Vagina (tissue), 2 donors: ENCODE results near the gene C6. TPM values are rescaled to one million over a fixed set of nuclear protein-coding genes. Genes with fewer than 3 reads are reported as not detected.

Experiments
- DNase-seq, 2 donors: peaks; one replicate each; pipeline ENCODE4 v3.0.0-alpha.2; 2017; ENCODE audit errors: extremely low spot score in 2 of 2
- H3K27ac ChIP-seq: fragments of 200-600 bp; sonication (generic); one replicate; pipeline ENCODE4 v1.5.1; 2019
- H3K27me3 ChIP-seq: fragments of 200-600 bp; sonication (generic); one replicate; pipeline ENCODE4 v1.5.1; 2019
- H3K36me3 ChIP-seq, 2 donors: fragments of 200-600 bp; sonication (generic); one replicate each; pipeline ENCODE4 v1.5.1; 2017 to 2019
- H3K4me1 ChIP-seq: fragments of 200-600 bp; sonication (generic); one replicate; pipeline ENCODE4 v1.5.1; 2019
- H3K4me3 ChIP-seq, 2 donors: fragments of 200-600 bp; sonication (generic); 1 replicate in 1 of 2; 2 replicates in 1 of 2; pipeline ENCODE4 v1.5.1; 2016 to 2019
- H3K9me3 ChIP-seq: fragments of 200-600 bp; sonication (generic); one replicate; pipeline ENCODE4 v1.5.1; 2019
- CTCF ChIP-seq, 3 experiments: fragments of 450-650 bp in 2 of 3; fragments of 200-600 bp in 1 of 3; sonication (generic) in 1 of 3; IDR thresholded peaks; one replicate each; pipeline ENCODE4 v1.5.1; 2017 to 2019; ENCODE audit warnings: antibody characterized with exemption in 3 of 3, mild to moderate bottlenecking in 2 of 3, moderate library complexity in 2 of 3
- POLR2A ChIP-seq, 2 donors: fragments of 450-650 bp; IDR thresholded peaks; one replicate each; pipeline ENCODE4 v1.6.1; 2017; ENCODE audit warnings: antibody characterized with exemption in 2 of 2, mild to moderate bottlenecking in 2 of 2, moderate library complexity in 2 of 2
- POLR2AphosphoS5 ChIP-seq, 2 donors: sonication (generic); formaldehyde crosslinking; IDR thresholded peaks; one replicate each; pipeline ENCODE4 v1.9.0; 2017; ENCODE audit warnings: antibody characterized with exemption in 2 of 2, mild to moderate bottlenecking in 2 of 2, low read depth in 1 of 2; ENCODE audit not compliant: insufficient read depth in 1 of 2
- intact Hi-C: fragments of 100-400 bp; cut with DNase I; formaldehyde crosslinking; loops from one replicate; pipeline ENCODE4 v1.15.1; 2023
- total RNA-seq: library from RNA; depleted of rRNA; stranded (reverse); fragments of >200 nt; gene quantifications from one replicate; pipeline ENCODE4 v1.2.3, GENCODE V29; 2016

The C6 gene
- total RNA-seq, 1 donor from 2014 or later, result 2.0 TPM

- Histone ChIP-seq H3K27ac (no peak overlapping the region), H3K4me1 (no peaks in the 10 kb centered on the region), H3K4me3 (no peak overlapping the region), H3K36me3 (no peaks in the 10 kb centered on the region), H3K9me3 (no peaks in the 10 kb centered on the region), H3K27me3 (no peaks in the 10 kb centered on the region)
- TF ChIP-seq POLR2A (IDR thresholded peaks at IDR 0.05), result no peak
- TF ChIP-seq CTCF (IDR thresholded peaks at IDR 0.05), result no peak
- no peak for TF ChIP-seq POLR2AphosphoS5 (IDR thresholded peaks at IDR 0.05; ENCODE audit: insufficient read depth in 1 of 2, low read depth in 1 of 2)
- intact Hi-C loops, result no loop called here
- DNase-seq, result no peak
These were observed 33.8 kb upstream of the C6 start for GRCh38 chr5:41247135-41247534.

GRCh38 chr5:41246376-41246775 is 33.0 kb upstream of the C6 start:
- DNase-seq, result no peak
- no peaks in the 10 kb centered on the region for H3K27me3 ChIP-seq
- TF ChIP-seq POLR2A (IDR thresholded peaks at IDR 0.05) (no peak), CTCF (IDR thresholded peaks at IDR 0.05) (no peak)
- no peak overlapping the region for H3K27ac ChIP-seq
- intact Hi-C loops, result no loop called here
- no peaks in the 10 kb centered on the region for H3K4me1 ChIP-seq
- H3K4me3 ChIP-seq, result no peak overlapping the region
- H3K36me3 ChIP-seq, result no peaks in the 10 kb centered on the region
- no peaks in the 10 kb centered on the region for H3K9me3 ChIP-seq

GRCh38 chr5:41243558-41243957 is 30.2 kb upstream of the C6 start:
- H3K9me3 ChIP-seq, result no peaks in the 10 kb centered on the region
- H3K27me3 ChIP-seq, result no peaks in the 10 kb centered on the region
- no peaks in the 10 kb centered on the region for H3K36me3 ChIP-seq
- H3K4me3 ChIP-seq, result no peak overlapping the region
- H3K4me1 ChIP-seq, result no peaks in the 10 kb centered on the region
- DNase-seq, result no peak
- TF ChIP-seq CTCF (IDR thresholded peaks at IDR 0.05) (no peak), POLR2A (IDR thresholded peaks at IDR 0.05) (no peak), POLR2AphosphoS5 (IDR thresholded peaks at IDR 0.05; ENCODE audit: insufficient read depth in 1 of 2, low read depth in 1 of 2) (no peak)
- intact Hi-C loops, result no loop called here
- H3K27ac ChIP-seq, result no peak overlapping the region

- H3K36me3 ChIP-seq, result no peaks in the 10 kb centered on the region
- intact Hi-C loops, result no loop called here
- no peaks in the 10 kb centered on the region for H3K27me3 ChIP-seq
- H3K9me3 ChIP-seq, result no peaks in the 10 kb centered on the region
- no peak for DNase-seq
- H3K4me1 ChIP-seq, result no peaks in the 10 kb centered on the region
- H3K27ac ChIP-seq, result no peak overlapping the region
- no peak overlapping the region for H3K4me3 ChIP-seq
- no peak for TF ChIP-seq POLR2A (IDR thresholded peaks at IDR 0.05)
- no peak for TF ChIP-seq CTCF (IDR thresholded peaks at IDR 0.05)
- no peak for TF ChIP-seq POLR2AphosphoS5 (IDR thresholded peaks at IDR 0.05; ENCODE audit: insufficient read depth in 1 of 2, low read depth in 1 of 2)
These were observed 27.7 kb upstream of the C6 start for GRCh38 chr5:41240985-41241384.

- TF ChIP-seq POLR2A (IDR thresholded peaks at IDR 0.05), result no peak
- no peak for TF ChIP-seq POLR2AphosphoS5 (IDR thresholded peaks at IDR 0.05; ENCODE audit: insufficient read depth in 1 of 2, low read depth in 1 of 2)
- no peak for TF ChIP-seq CTCF (IDR thresholded peaks at IDR 0.05)
- no peaks in the 10 kb centered on the region for H3K27me3 ChIP-seq
- no peaks in the 10 kb centered on the region for H3K4me1 ChIP-seq
- no peaks in the 10 kb centered on the region for H3K9me3 ChIP-seq
- no peak overlapping the region for H3K27ac ChIP-seq
- no peaks in the 10 kb centered on the region for H3K36me3 ChIP-seq
- DNase-seq, result no peak
- no peak overlapping the region for H3K4me3 ChIP-seq
- intact Hi-C loops, result no loop called here
These were observed 27.1 kb upstream of the C6 start for GRCh38 chr5:41240390-41240789.
